ENCODE results near the gene AATF. TPM values are rescaled to one million over a fixed set of nuclear protein-coding genes. Genes with fewer than 3 reads are reported as not detected.

Gene AATF
- total RNA-seq, 3 donors from 2014 or later: 34.4 to 47.2 (median 40.0) TPM

GRCh38 chr17:36945959-36946725, 2.6 kb upstream of the AATF start:
- DNase-seq (ENCODE audit: low spot score in 2 of 2): no peak
- Histone ChIP-seq H3K9me3 (no peaks in the 10 kb centered on the region), H3K27me3 (peaks cover 21 to 66% of the 10 kb centered on the region in 2 donors), H3K27ac (no peak overlapping the region), H3K4me3 (no peak overlapping the region), H3K36me3 (no peaks in the 10 kb centered on the region), H3K4me1 (peaks cover 0 to 6% of the 10 kb centered on the region in 2 donors)
- no peak for TF ChIP-seq POLR2A (IDR thresholded peaks at IDR 0.05)
- TF ChIP-seq POLR2AphosphoS5 (IDR thresholded peaks at IDR 0.05): no peak
- no peak for TF ChIP-seq CTCF (IDR thresholded peaks at IDR 0.05)
- intact Hi-C loops (cut with DNase I; ENCODE audit: low total_unique reads): no loop called here

DNA sequence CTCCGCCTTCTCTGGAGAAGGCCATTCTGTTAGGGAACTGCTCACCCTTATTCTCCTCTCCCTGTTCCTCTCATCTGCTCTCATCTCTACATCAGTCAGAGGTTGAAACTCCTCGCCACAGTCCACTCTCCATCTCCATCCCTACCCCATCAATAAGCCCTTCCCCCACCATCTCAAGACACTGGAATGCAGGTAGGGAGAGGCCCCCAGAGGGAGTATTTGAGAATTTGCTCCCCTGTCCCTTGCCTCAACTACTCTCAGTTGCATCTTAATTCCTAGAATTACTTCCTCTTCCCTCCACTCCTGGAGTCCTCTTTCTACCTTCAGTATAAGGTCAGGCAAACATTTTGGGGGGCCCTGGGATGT, 2.0 kb upstream of the AATF start:
- Histone ChIP-seq H3K27ac (no peak overlapping the region), H3K4me3 (no peak overlapping the region), H3K36me3 (no peaks in the 10 kb centered on the region), H3K27me3 (peaks cover 21 to 61% of the 10 kb centered on the region in 2 donors), H3K4me1 (peaks cover 0 to 6% of the 10 kb centered on the region in 2 donors), H3K9me3 (no peaks in the 10 kb centered on the region)
- no peak for DNase-seq (ENCODE audit: low spot score in 2 of 2)
- intact Hi-C loops (cut with DNase I; ENCODE audit: low total_unique reads): no loop called here
- TF ChIP-seq POLR2AphosphoS5 (IDR thresholded peaks at IDR 0.05) (no peak), POLR2A (IDR thresholded peaks at IDR 0.05) (no peak), CTCF (IDR thresholded peaks at IDR 0.05) (no peak)

- Histone ChIP-seq H3K27me3 (peaks cover 10 to 46% of the 10 kb centered on the region in 2 donors), H3K4me3 (peak overlapping the region; percentile 85 to 100 (median 89)), H3K27ac (peak overlapping the region; percentile 89 to 98), H3K9me3 (no peaks in the 10 kb centered on the region), H3K36me3 (no peaks in the 10 kb centered on the region), H3K4me1 (peaks cover 0 to 6% of the 10 kb centered on the region in 2 donors)
- TF ChIP-seq CTCF (IDR thresholded peaks at IDR 0.05) (no peak), POLR2AphosphoS5 (IDR thresholded peaks at IDR 0.05) (no peak), POLR2A (IDR thresholded peaks at IDR 0.05) (no peak)
- DNase-seq (ENCODE audit: low spot score in 2 of 2): no peak
- intact Hi-C loops (cut with DNase I; ENCODE audit: low total_unique reads): no loop called here
These were observed 635 bp upstream of the AATF start for GRCh38 chr17:36947922-36948716.

- intact Hi-C loops (cut with DNase I; ENCODE audit: low total_unique reads): no loop called here
- DNase-seq (ENCODE audit: low spot score in 2 of 2): no peak
- Histone ChIP-seq H3K4me3 (peak overlapping the region; percentile 85 to 100 (median 89)), H3K27ac (peak overlapping the region; percentile 89 to 98), H3K4me1 (peaks cover 0 to 6% of the 10 kb centered on the region in 2 donors), H3K36me3 (no peaks in the 10 kb centered on the region), H3K9me3 (no peaks in the 10 kb centered on the region), H3K27me3 (peaks cover 10 to 33% of the 10 kb centered on the region in 2 donors)
- TF ChIP-seq CTCF (IDR thresholded peaks at IDR 0.05) (no peak), POLR2A (IDR thresholded peaks at IDR 0.05) (no peak), POLR2AphosphoS5 (IDR thresholded peaks at IDR 0.05) (no peak)
These were observed 740 bp downstream of the AATF start for GRCh38 chr17:36949461-36949927.

- TF ChIP-seq POLR2A (IDR thresholded peaks at IDR 0.05) (no peak), POLR2AphosphoS5 (IDR thresholded peaks at IDR 0.05) (no peak), CTCF (IDR thresholded peaks at IDR 0.05) (no peak)
- Histone ChIP-seq H3K27me3 (peaks cover 10 to 27% of the 10 kb centered on the region in 2 donors), H3K9me3 (no peaks in the 10 kb centered on the region), H3K36me3 (no peaks in the 10 kb centered on the region), H3K27ac (no peak overlapping the region), H3K4me1 (peaks cover 0 to 6% of the 10 kb centered on the region in 2 donors), H3K4me3 (peak overlapping the region; percentile 85 to 100 (median 89))
- DNase-seq (ENCODE audit: low spot score in 2 of 2): no peak
- intact Hi-C loops (cut with DNase I; ENCODE audit: low total_unique reads): no loop called here
These were observed 1.3 kb downstream of the AATF start for GRCh38 chr17:36950027-36950426.

Data from breast epithelium (tissue), 4 donors.